ENCODE results near the gene NPAS3.

GRCh38 chr14:33404054-33404453, 465.4 kb downstream of the NPAS3 start:
- TF ChIP-seq NR2F2 (IDR thresholded peaks at IDR 0.05) = no peak
- no peak for TF ChIP-seq GABPA (IDR thresholded peaks at IDR 0.05 in 1 of 2, conservative IDR thresholded peaks at IDR 0.05 in 1 of 2)
- TF ChIP-seq, protein P1, sequence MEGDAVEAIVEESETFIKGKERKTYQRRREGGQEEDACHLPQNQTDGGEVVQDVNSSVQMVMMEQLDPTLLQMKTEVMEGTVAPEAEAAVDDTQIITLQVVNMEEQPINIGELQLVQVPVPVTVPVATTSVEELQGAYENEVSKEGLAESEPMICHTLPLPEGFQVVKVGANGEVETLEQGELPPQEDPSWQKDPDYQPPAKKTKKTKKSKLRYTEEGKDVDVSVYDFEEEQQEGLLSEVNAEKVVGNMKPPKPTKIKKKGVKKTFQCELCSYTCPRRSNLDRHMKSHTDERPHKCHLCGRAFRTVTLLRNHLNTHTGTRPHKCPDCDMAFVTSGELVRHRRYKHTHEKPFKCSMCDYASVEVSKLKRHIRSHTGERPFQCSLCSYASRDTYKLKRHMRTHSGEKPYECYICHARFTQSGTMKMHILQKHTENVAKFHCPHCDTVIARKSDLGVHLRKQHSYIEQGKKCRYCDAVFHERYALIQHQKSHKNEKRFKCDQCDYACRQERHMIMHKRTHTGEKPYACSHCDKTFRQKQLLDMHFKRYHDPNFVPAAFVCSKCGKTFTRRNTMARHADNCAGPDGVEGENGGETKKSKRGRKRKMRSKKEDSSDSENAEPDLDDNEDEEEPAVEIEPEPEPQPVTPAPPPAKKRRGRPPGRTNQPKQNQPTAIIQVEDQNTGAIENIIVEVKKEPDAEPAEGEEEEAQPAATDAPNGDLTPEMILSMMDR (IDR thresholded peaks at IDR 0.05; ENCODE audit: low read depth, low read length, missing input control) = no peak
- no peak for TF ChIP-seq SP1 (IDR thresholded peaks at IDR 0.05)

Data from liver (tissue), 3 donors.